CD14-positive monocyte (primary cell): ENCODE results near the gene TMEFF1. TPM values are rescaled to one million over a fixed set of nuclear protein-coding genes. Genes with fewer than 3 reads are reported as not detected.

Experiments used
- DNase-seq, 3 donors: peaks; one replicate each; pipeline ENCODE4 v3.0.0-alpha.2; 2011 to 2022
- H2AFZ ChIP-seq: 2 replicates; pipeline ENCODE4 v1.6.0; 2012; ENCODE audit warnings: mild to moderate bottlenecking, low read depth, low read length, inconsistent platforms; ENCODE audit not compliant: insufficient read depth, poor library complexity, severe bottlenecking
- H3K27ac ChIP-seq, 2 donors: 1 replicate in 1 of 2; 2 replicates in 1 of 2; pipeline ENCODE4 v1.5.1; 2012 to 2013; ENCODE audit warnings: low read length in 2 of 2, control low read depth in 1 of 2, inconsistent platforms in 1 of 2, low read depth in 1 of 2, mild to moderate bottlenecking in 1 of 2
- H3K27me3 ChIP-seq, 2 donors: one replicate each; pipeline versions ENCODE4 v1.6.0 to v1.6.1; 2011 to 2013; ENCODE audit warnings: low read length in 2 of 2; ENCODE audit not compliant: control insufficient read depth in 2 of 2, insufficient read depth in 2 of 2
- H3K36me3 ChIP-seq, 2 donors: replicated peaks in 1 of 2; 1 replicate in 1 of 2; 2 replicates in 1 of 2; pipeline versions ENCODE4 v1.5.1 to v1.6.1; 2012 to 2013; ENCODE audit warnings: low read length in 2 of 2, control low read depth in 1 of 2, inconsistent platforms in 1 of 2, mild to moderate bottlenecking in 1 of 2; ENCODE audit not compliant: insufficient read depth in 2 of 2, control insufficient read depth in 1 of 2
- H3K4me1 ChIP-seq, 2 donors: 1 replicate in 1 of 2; 2 replicates in 1 of 2; pipeline versions ENCODE4 v1.5.1 to v1.6.1; 2012 to 2013; ENCODE audit warnings: low read length in 2 of 2, control low read depth in 1 of 2, inconsistent platforms in 1 of 2, mild to moderate bottlenecking in 1 of 2, moderate library complexity in 1 of 2; ENCODE audit not compliant: insufficient read depth in 2 of 2, control insufficient read depth in 1 of 2
- H3K4me2 ChIP-seq: replicated peaks from 2 replicates; pipeline ENCODE3; 2012; ENCODE audit warnings: low read length, moderate library complexity, mild to moderate bottlenecking; ENCODE audit not compliant: poor library complexity, severe bottlenecking; ENCODE audit errors: extremely low read depth
- H3K4me3 ChIP-seq, 3 experiments: fragments of 200-600 bp in 1 of 3; sonication (generic) in 1 of 3; replicated peaks in 1 of 3; 1 replicate in 2 of 3; 2 replicates in 1 of 3; pipeline ENCODE4 v1.5.1; 2011 to 2013; ENCODE audit warnings: low read length in 3 of 3, mild to moderate bottlenecking in 3 of 3, control low read depth in 2 of 3, low read depth in 2 of 3, inconsistent platforms in 1 of 3, moderate library complexity in 1 of 3
- H3K79me2 ChIP-seq: 2 replicates; pipeline ENCODE4 v1.6.0; 2012; ENCODE audit warnings: mild to moderate bottlenecking, control low read depth, inconsistent platforms, low read length, moderate library complexity; ENCODE audit not compliant: insufficient read depth
- H3K9ac ChIP-seq: 2 replicates; pipeline ENCODE4 v1.6.0; 2017; ENCODE audit warnings: low read length, mild to moderate bottlenecking; ENCODE audit not compliant: insufficient read depth, poor library complexity, severe bottlenecking
- H3K9me3 ChIP-seq, 2 donors: replicated peaks in 1 of 2; 1 replicate in 1 of 2; 2 replicates in 1 of 2; pipeline versions ENCODE4 v1.5.1 to v1.6.1; 2012 to 2013; ENCODE audit warnings: low read length in 2 of 2, control low read depth in 1 of 2; ENCODE audit not compliant: control insufficient read depth in 1 of 2, insufficient read depth in 1 of 2
- H4K20me1 ChIP-seq: 2 replicates; pipeline ENCODE4 v1.6.0; 2012; ENCODE audit warnings: mild to moderate bottlenecking, low read length, control low read depth, moderate library complexity; ENCODE audit not compliant: insufficient read depth
- H3K27ac Mint-ChIP-seq, 7 donors: one replicate each; pipeline ENCODE4 v1.8.0; 2020; ENCODE audit warnings: mild to moderate bottlenecking in 7 of 7, mixed read lengths in 7 of 7, moderate library complexity in 6 of 7, inconsistent platforms in 2 of 7
- H3K27me3 Mint-ChIP-seq, 3 donors: one replicate each; pipeline ENCODE4 v1.8.0; 2021 to 2022; ENCODE audit warnings: low read depth in 3 of 3, mild to moderate bottlenecking in 3 of 3, mixed read lengths in 3 of 3, moderate library complexity in 3 of 3, inconsistent platforms in 1 of 3
- H3K36me3 Mint-ChIP-seq, 2 donors: one replicate each; pipeline ENCODE4 v1.8.0; 2020; ENCODE audit warnings: mixed read lengths in 2 of 2, inconsistent platforms in 1 of 2, mild to moderate bottlenecking in 1 of 2
- H3K4me1 Mint-ChIP-seq: one replicate; pipeline ENCODE4 v1.8.0; 2020; ENCODE audit warnings: mild to moderate bottlenecking, mixed read lengths
- H3K4me3 Mint-ChIP-seq, 2 donors: one replicate each; pipeline ENCODE4 v1.8.0; 2020; ENCODE audit warnings: mild to moderate bottlenecking in 2 of 2, mixed read lengths in 2 of 2, moderate library complexity in 1 of 2
- H3K9me3 Mint-ChIP-seq, 7 donors: one replicate each; pipeline ENCODE4 v1.8.0; 2020 to 2022; ENCODE audit warnings: mixed read lengths in 7 of 7, mild to moderate bottlenecking in 6 of 7, moderate library complexity in 6 of 7, inconsistent platforms in 2 of 7
- WGBS: methylation state at CpG from one replicate; pipeline ENCODE4 v1.1.5; 2013; ENCODE audit warnings: missing lambda C conversion rate; ENCODE audit not compliant: insufficient coverage; 5-methylcytosine and 5-hydroxymethylcytosine counted together
- intact Hi-C, 2 donors: fragments of 100-400 bp; cut with micrococcal nuclease; formaldehyde crosslinking; loops; one replicate each; pipeline versions ENCODE4 v1.15.0 to v1.15.1; 2023
- polyA plus RNA-seq, 3 donors: library from polyadenylated mRNA; depleted of rRNA in 1 of 3; unstranded in 2 of 3; stranded (reverse) in 1 of 3; fragments of 300-500 nt in 2 of 3; fragments of >200 nt in 1 of 3; fragmentation: Illumina TruSeq in 2 of 3; gene quantifications; 1 replicate in 2 of 3; 2 replicates in 1 of 3; pipeline ENCODE4 v1.2.3, GENCODE V29; 2012 to 2021
- TF ChIP-seq, protein P1 (sequence below): fragments of 200-600 bp; IDR thresholded peaks from one replicate; pipeline ENCODE4 v1.8.0; 2022; ENCODE audit warnings: antibody characterized with exemption, mild to moderate bottlenecking

Gene TMEFF1
- polyA plus RNA-seq, 3 donors = not detected

DNA sequence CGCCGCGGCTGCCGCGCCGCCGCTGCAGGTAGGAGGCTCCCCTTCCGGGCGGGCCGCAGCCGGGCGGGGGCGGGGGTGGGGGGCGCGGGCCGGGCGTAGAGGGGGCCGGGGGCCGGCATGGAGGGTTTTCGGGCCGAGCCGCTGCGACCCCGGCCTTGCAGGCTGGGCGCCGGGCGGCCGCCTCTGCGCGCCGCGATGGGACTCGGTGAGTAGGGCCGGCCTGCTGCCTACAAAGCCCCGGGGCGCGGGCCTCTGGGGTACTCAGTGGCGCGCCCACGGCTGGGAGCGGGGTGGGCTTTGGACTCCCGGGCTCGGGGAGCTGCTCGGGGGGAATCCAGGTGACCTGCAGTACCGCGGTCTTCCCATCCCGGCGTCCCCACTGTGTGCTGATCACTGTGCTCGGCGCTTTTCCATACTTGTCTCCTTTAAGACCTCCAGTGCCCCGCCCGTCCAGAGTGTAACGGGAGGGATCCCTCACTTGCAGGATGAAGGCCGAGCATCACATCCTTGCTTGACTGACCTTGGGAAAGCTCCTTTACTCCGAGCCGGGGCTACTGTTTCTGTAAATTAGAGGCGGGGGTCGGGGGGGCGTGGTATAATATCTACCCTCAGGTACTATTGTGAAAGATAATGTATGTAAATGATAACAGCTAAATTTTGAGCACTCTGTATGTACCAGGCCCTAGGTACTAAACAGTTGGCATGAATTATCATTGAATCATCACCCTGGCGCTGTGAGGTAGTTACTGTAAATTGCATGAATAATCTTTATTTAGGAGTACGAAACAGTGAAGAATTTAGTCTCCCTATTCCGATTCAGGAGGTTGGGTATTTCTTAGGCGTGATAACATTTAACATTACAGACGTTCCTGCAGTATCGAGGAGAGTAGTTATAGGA lies 45.3 kb upstream of the TMEFF1 start:
- TF ChIP-seq, protein P1, sequence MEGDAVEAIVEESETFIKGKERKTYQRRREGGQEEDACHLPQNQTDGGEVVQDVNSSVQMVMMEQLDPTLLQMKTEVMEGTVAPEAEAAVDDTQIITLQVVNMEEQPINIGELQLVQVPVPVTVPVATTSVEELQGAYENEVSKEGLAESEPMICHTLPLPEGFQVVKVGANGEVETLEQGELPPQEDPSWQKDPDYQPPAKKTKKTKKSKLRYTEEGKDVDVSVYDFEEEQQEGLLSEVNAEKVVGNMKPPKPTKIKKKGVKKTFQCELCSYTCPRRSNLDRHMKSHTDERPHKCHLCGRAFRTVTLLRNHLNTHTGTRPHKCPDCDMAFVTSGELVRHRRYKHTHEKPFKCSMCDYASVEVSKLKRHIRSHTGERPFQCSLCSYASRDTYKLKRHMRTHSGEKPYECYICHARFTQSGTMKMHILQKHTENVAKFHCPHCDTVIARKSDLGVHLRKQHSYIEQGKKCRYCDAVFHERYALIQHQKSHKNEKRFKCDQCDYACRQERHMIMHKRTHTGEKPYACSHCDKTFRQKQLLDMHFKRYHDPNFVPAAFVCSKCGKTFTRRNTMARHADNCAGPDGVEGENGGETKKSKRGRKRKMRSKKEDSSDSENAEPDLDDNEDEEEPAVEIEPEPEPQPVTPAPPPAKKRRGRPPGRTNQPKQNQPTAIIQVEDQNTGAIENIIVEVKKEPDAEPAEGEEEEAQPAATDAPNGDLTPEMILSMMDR = no peak
- Histone ChIP-seq H3K4me2 (peak overlapping the region; percentile 77), H3K9me3 (no peaks in the 10 kb centered on the region), H2AFZ (peak overlapping the region; percentile 87), H3K27ac (no peak overlapping the region), H3K4me3 (peak overlapping the region; percentile 52 to 98 (median 78)), H3K79me2 (no peaks in the 10 kb centered on the region), H3K36me3 (no peaks in the 10 kb centered on the region), H3K27me3 (peaks cover 0 to 8% of the 10 kb centered on the region in 2 donors), H4K20me1 (no peaks in the 10 kb centered on the region), H3K9ac (peak overlapping the region; percentile 20), H3K4me1 (peaks cover 12 to 16% of the 10 kb centered on the region in 2 donors)
- peaks cover 0 to 6% of the 10 kb centered on the region in 2 donors for H3K36me3 Mint-ChIP-seq
- H3K4me1 Mint-ChIP-seq = peaks cover 15% of the 10 kb centered on the region
- peak overlapping the region in 3 of 7 donors; percentile 26 to 37 (median 30) for H3K27ac Mint-ChIP-seq
- H3K4me3 Mint-ChIP-seq = peak overlapping the region; percentile 82 to 89
- H3K27me3 Mint-ChIP-seq = peaks cover 11 to 19% (median 14%) of the 10 kb centered on the region in 3 donors
- intact Hi-C loops = no loop called here
- DNase-seq = peak in 1 of 3 donors; percentile 7
- peaks cover 0 to 4% (median 0%) of the 10 kb centered on the region in 7 donors for H3K9me3 Mint-ChIP-seq
- 9% methylated on average over 42 of the region's 65 CpGs for WGBS

DNA sequence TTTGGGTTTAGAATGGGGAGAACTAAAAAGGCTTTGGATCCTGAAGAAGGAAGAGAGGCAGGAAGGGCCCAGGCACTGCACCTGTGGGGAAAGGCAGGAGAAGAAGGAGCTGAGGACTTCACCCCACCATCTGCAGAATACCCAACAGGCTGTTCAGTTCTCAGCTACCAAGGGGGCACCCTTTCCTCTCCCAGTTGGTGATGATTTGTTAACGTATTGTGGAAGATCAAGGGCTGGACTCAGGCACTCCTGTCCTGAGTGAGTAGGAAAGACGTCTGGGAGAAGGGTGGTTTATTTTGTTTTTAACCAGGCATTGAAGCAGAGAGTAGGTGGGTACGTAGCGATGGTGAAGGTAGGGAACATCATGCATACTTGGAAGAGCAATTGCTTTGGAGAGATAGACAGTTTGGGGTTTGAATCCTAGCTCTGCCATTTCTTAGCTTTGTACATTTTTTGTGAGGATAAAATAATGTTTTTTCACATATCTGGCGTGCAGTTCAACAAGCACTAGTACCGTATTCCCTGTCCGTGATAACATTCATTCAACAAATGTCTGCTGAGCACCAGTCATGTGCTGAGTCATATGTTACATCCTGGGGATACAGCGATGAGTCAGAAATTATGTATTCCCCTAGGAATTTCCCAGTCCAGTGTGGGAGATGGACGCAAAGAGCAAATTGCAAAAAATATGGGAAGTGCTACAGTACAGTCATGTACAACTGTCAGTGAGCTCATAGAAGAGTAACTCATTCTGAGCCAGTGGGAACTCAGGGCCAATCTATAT lies 43.9 kb upstream of the TMEFF1 start:
- H3K4me1 Mint-ChIP-seq = peaks cover 15% of the 10 kb centered on the region
- Histone ChIP-seq H3K27ac (no peak overlapping the region), H2AFZ (no peak overlapping the region), H3K36me3 (no peaks in the 10 kb centered on the region), H3K4me2 (no peak overlapping the region), H3K9ac (no peak overlapping the region), H3K4me1 (peaks cover 12 to 16% of the 10 kb centered on the region in 2 donors), H4K20me1 (no peaks in the 10 kb centered on the region), H3K27me3 (peaks cover 0 to 8% of the 10 kb centered on the region in 2 donors), H3K9me3 (no peaks in the 10 kb centered on the region), H3K4me3 (no peak overlapping the region), H3K79me2 (no peaks in the 10 kb centered on the region)
- peaks cover 0 to 6% of the 10 kb centered on the region in 2 donors for H3K36me3 Mint-ChIP-seq
- intact Hi-C loops = no loop called here
- no peak overlapping the region for H3K4me3 Mint-ChIP-seq
- TF ChIP-seq, protein P1 = no peak
- H3K27ac Mint-ChIP-seq = peak overlapping the region in 1 of 7 donors; percentile 26
- H3K9me3 Mint-ChIP-seq = peaks cover 0 to 4% (median 0%) of the 10 kb centered on the region in 7 donors
- 96% methylated on average over 6 of the region's 9 CpGs for WGBS
- DNase-seq = peak; percentile 2 to 85 (median 3)
- peaks cover 10 to 15% (median 12%) of the 10 kb centered on the region in 3 donors for H3K27me3 Mint-ChIP-seq
